ENCODE measurements around the gene ATP6V0B. TPM values are rescaled to one million over a fixed set of nuclear protein-coding genes. Genes with fewer than 3 reads are reported as not detected.

Gene ATP6V0B
- total and polyA plus RNA-seq, 9 of the 15 experiments (the other 6 are each of a cell fraction or from before 2014, with no cell fraction given), result 137 to 328 (median 220) TPM

- TF ChIP-seq CHD4 (IDR thresholded peaks at IDR 0.05; ENCODE audit: insufficient read depth, insufficient replicate concordance, low read depth, low read length, poor library complexity, severe bottlenecking), result no peak
- no peak for TF ChIP-seq ZNF707 (CRISPR knock-in tag; conservative IDR thresholded peaks at IDR 0.05)
- no peak for TF ChIP-seq ZNF449 (CRISPR knock-in tag; IDR thresholded peaks at IDR 0.05)
- TF ChIP-seq ZNF175 (CRISPR knock-in tag; IDR thresholded peaks at IDR 0.05; ENCODE audit: low read depth), result no peak
- TF ChIP-seq TRIM25 (IDR thresholded peaks at IDR 0.05; ENCODE audit: borderline replicate concordance), result no peak
- no peak for TF ChIP-seq HDAC8 (tag; IDR thresholded peaks at IDR 0.05)
Measured at GRCh38 chr1:43983253-43983899, 8.6 kb downstream of the ATP6V0B start (continued).

Data from K562 (cell line).